ENCODE data around the gene PARG. TPM values are rescaled to one million over a fixed set of nuclear protein-coding genes. Genes with fewer than 3 reads are reported as not detected.
A peak's percentile ranks its signal among the peaks of the same experiment; 100 is the strongest.
"Not testable (repeated sequence)": the region's sequence is repeated elsewhere in the genome, so short reads cannot be mapped to it uniquely, and the experiment has no call there.

Gene PARG
- polyA plus RNA-seq, 1 donor, result 42.7 TPM

GRCh38 chr10:49908290-49909080 lies 33.3 kb downstream of the PARG start:
- peak; percentile 3 for DNase-seq

GRCh38 chr10:49903829-49904228 lies 38.0 kb downstream of the PARG start:
- not testable (repeated sequence) for DNase-seq

GRCh38 chr10:49900406-49900805 lies 41.4 kb downstream of the PARG start:
- DNase-seq, result not testable (repeated sequence)

GRCh38 chr10:49899999-49900398 lies 41.8 kb downstream of the PARG start:
- not testable (repeated sequence) for DNase-seq

GRCh38 chr10:49890025-49890424 lies 51.8 kb downstream of the PARG start:
- DNase-seq, result not testable (repeated sequence)

GRCh38 chr10:49884739-49885331 lies 57.0 kb downstream of the PARG start:
- DNase-seq, result not testable (repeated sequence)

GRCh38 chr10:49883852-49884251 lies 58.0 kb downstream of the PARG start:
- DNase-seq, result not testable (repeated sequence)

GRCh38 chr10:49882327-49882726 lies 59.5 kb downstream of the PARG start:
- DNase-seq, result not testable (repeated sequence)

GRCh38 chr10:49872740-49873139 lies 69.1 kb downstream of the PARG start:
- not testable (repeated sequence) for DNase-seq

- not testable (repeated sequence) for DNase-seq
Measured at GRCh38 chr10:49871462-49871861, 70.4 kb downstream of the PARG start.

- not testable (repeated sequence) for DNase-seq
Measured at GRCh38 chr10:49859933-49860332, 81.9 kb downstream of the PARG start.

- not testable (repeated sequence) for DNase-seq
Measured at GRCh38 chr10:49858697-49859382, 83.0 kb downstream of the PARG start.

- not testable (repeated sequence) for DNase-seq
Measured at GRCh38 chr10:49849520-49849919, 92.3 kb downstream of the PARG start.

- no peak for DNase-seq
Measured at GRCh38 chr10:49844775-49845595, 96.8 kb downstream of the PARG start.

GRCh38 chr10:49842333-49842628 lies 99.5 kb downstream of the PARG start:
- not testable (repeated sequence) for DNase-seq

- no peak for DNase-seq
Measured at GRCh38 chr10:49841615-49842332, 100.1 kb downstream of the PARG start.

- no peak for DNase-seq
Measured at GRCh38 chr10:49837685-49838084, 104.1 kb downstream of the PARG start.

- DNase-seq, result no peak
Measured at GRCh38 chr10:49837051-49837478, 104.8 kb downstream of the PARG start.

- DNase-seq, result no peak
Measured at GRCh38 chr10:49834976-49835375, 106.9 kb downstream of the PARG start.

GRCh38 chr10:49834201-49834600 lies 107.6 kb downstream of the PARG start:
- no peak for DNase-seq

GRCh38 chr10:49833168-49833567 lies 108.7 kb downstream of the PARG start:
- DNase-seq, result no peak
